Stimulated activated CD4-positive, alpha-beta T cell treated with anti-CD3 and anti-CD28 coated beads, Interleukin-1b, Interleukin-23, amount 100 ng/mL, for 48 hours (primary cell): ENCODE data around the gene MRGPRD.

Source experiments
- DNase-seq: peaks from one replicate; pipeline ENCODE4 v3.0.0-alpha.2; 2020

The MRGPRD gene

GRCh38 chr11:68942095-68942620 is 38.6 kb downstream of the MRGPRD start:
- DNase-seq = no peak

- DNase-seq = no peak
Measured at GRCh38 chr11:68941324-68942094, 39.3 kb downstream of the MRGPRD start.

DNA sequence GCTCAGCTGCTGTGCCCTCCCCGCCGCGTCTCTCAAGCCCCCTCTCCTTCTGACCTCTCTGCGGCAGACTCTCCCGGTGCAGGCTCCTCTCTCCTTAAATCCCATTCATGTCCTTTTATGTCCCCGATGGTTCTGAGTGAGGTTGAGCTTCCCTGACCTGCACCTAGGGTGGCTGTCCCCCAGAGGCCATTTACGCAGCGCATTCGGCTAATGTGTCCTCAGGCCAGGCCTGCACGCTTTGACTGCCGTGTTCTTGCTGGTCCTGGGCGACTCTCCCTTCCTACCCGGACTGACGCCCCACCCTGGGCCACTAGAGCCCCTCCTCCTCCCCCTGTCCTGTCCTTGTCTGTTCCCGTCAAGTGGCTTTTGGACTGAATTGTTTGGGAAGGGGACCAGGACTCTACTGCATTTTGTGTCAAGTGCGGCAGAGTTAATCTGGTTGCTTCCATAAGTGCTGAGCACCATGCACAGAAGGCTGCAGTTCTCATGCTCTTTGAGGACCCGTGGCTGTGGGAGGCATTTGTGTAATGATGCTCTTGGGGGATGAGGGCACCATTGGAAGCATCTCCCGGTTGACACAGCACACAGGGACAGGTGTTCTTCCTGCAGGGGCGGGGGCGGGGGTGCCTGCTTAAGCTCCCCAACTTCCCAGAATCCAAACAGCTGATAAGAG is 40.0 kb downstream of the MRGPRD start:
- no peak for DNase-seq

GRCh38 chr11:68939583-68940555 is 40.9 kb downstream of the MRGPRD start:
- no peak for DNase-seq

DNA sequence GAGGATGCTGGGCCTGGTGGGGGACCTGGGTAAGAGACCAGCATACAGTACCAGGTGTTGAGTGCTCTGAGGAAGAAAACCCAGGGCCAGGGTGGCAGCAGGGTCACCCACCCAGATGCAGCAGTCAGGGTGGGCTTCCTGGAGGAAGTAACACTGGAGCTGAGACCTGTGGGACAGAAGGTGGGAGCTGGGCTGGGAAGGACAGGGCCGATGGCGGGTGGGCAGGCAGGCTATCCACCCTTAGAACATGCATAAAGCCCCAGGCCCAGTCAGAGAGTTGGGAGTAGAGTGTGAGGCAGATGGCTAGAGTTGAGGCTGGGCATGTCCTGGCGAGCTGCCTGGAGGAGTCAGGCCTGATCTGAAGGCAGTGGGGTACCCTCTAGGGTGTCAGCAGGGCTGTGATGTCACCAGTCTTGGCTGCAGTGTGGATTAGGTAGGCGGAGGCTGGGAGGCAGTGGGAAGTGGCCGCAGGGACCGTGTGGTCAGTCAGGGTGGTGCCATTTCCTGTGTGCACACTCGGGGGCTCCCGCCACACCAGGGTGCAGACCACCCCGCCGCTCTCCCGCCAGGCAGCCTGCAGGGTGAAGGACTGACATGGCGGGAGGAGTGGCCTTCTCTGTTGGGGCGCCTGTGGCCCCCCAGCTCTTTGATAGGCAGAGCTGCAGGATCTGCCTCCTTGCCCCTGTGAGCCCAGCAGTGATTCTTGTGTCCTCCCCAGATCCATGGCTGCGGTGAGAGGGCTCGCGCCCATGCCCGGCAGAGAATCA is 41.8 kb downstream of the MRGPRD start:
- no peak for DNase-seq

DNA sequence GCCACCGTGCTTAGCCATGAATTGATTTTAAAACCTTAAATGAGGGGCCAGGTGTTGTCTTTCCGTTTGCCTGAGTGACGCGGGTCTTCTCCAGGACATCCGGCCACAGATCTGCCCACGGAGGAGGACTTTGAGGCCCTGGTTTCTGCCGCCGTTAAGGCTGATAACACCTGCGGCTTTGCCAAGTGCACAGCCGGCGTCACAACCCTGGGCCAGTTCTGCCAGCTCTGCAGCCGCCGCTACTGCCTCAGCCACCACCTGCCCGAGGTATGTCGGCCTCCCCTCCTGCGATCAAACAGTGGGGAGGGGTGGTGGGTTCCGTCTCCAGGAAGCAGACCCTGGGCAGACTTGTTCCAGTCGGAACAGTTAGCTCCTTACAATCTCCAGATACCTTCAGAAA is 42.7 kb downstream of the MRGPRD start:
- DNase-seq = no peak

GRCh38 chr11:68936676-68937620 is 43.8 kb downstream of the MRGPRD start:
- DNase-seq = no peak

GRCh38 chr11:68936358-68936636 is 44.5 kb downstream of the MRGPRD start:
- no peak for DNase-seq

- DNase-seq = no peak
Measured at GRCh38 chr11:68935516-68936357, 45.0 kb downstream of the MRGPRD start.

GRCh38 chr11:68935066-68935465 is 45.7 kb downstream of the MRGPRD start:
- DNase-seq = no peak

- DNase-seq = no peak
Measured at GRCh38 chr11:68934666-68935065, 46.1 kb downstream of the MRGPRD start.

GRCh38 chr11:68934321-68934645 is 46.5 kb downstream of the MRGPRD start:
- DNase-seq = no peak

DNA sequence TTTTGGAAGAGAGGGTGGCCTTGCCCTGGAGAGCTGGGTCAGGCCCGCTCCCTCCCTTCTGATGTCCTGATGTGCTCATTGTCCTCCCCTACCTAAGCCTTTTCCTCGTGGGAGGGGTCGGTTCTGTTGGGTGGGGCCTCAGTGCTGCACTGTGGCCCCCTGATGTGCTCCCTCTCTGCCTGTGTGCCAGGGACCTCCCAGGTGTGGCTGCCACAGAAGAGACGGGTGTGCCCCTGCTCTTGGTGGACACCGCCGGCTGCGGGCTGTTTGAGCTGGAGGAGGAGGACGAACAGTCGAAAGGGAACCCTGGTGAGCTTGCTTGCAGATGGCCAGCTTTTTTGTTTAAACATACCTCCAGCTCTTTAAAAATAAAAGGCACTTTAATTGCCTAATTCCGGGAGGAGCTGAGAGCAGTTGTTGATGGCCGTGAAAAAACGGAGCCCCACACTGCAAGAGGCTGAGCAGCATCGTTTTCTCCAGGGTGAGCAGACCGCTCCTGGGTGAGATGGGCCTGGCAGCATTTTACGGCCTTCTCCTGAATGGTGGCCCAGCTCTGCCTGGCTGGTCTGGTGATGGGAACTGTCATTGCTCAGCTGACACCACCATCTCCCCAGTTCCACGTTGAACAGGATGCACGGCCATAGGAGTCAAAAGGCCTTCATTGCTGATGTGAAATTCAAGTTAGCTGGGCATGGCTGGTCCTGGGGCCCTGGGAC is 47.0 kb downstream of the MRGPRD start:
- DNase-seq = no peak

DNA sequence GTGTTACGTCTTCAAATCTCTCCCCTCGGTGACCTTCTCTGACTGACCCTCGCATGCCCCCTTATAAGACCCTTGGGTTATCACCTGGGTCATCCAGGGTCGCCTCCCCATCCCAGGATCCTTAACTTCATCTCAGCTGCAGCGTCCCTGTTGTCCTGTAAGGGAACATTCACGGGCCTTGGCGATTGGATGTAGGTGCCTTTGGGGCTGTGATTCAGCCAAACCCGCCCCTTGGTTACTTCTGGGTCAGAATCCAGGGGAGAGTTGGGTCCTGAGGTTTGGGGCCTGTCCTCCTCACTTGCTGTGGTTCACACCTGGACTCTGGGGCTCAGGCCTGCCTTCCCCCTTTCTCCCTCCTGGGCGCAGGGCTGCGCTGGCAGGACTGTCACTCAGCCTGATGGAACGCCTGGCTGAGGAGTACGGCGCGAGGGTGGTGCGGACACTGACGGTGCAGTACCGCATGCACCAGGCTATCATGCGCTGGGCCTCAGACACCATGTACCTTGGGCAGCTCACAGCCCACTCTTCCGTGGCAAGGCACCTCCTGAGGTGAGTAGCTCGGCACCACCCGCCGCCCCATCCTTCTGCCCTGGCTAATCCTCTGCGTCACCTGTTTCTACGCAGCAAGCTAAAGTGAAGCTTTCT is 47.7 kb downstream of the MRGPRD start:
- DNase-seq = no peak

GRCh38 chr11:68932358-68932757 is 48.4 kb downstream of the MRGPRD start:
- no peak for DNase-seq

DNA sequence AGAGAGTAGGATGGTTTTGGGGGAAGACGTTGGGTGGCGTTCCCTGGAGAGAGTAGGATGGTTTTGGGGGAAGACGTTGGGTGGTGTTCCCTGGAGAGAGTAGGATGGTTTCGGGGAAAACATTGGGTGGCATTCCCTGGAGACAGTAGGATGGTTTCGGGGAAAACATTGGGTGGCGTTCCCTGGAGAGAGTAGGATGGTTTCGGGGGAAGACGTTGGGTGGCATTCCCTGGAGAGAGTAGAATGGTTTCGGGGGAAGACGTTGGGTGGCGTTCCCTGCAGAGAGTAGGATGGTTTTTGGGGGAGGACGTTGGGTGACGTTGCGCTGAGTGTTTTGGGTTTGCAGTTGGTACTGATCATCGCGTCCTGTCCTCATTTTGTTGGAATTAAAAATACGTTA is 48.9 kb downstream of the MRGPRD start:
- no peak for DNase-seq

DNA sequence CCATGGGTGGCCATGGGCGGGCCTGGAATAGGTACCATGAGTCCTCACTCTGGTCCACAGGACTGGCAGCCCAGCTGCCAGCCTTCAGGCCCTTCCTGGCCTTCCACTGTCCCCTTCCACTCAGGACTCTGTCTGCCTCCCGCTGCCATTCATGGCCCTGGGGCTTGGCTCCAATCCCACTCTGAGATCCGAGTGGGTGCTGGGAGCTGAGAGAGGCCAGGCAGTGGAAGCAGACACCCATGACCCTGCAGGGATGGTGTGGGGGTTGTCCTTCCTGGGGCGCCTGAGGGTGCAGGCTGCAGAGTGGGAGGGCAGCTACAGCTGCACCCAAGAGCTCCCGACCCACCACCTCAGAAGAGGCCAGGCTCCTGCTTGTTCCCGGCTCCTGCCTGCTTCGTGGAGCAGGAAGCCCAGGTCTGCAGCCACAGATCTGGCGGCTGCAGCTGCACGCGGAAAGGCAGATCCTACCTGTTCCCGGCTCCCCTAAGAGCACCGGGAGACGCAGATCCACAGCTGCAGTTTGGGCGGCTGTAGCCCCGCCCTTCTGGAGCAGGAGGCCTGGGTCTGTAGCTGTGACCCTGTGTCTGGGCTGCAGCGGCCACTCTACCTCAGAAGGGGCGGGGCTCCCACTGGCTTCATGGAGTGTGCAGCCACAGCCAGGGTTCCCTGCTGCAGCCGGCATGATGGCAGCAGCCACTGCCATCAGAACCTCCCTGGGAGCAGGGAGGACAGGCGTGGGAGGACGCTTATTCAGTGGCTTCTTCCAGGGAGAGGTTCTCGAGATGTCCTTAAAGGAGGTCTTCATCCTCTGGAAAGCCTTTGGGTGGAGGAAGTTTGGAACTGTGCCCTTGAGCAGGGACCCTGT is 49.6 kb downstream of the MRGPRD start:
- no peak for DNase-seq
